Activated CD4-positive, alpha-beta memory T cell treated with anti-CD3 and anti-CD28 coated beads for 36 hours (primary cell): ENCODE results near the gene LATS2. TPM values are rescaled to one million over a fixed set of nuclear protein-coding genes. Genes with fewer than 3 reads are reported as not detected.
A peak's percentile ranks its signal among the peaks of the same experiment; 100 is the strongest.

Source experiments
- CTCF ChIA-PET: fragments of 350-600 bp; sonication (Branson Sonifier 250); formaldehyde crosslinking; loops from one replicate; lab custom pipeline; 2021; ENCODE audit warnings: antibody characterized with exemption, inconsistent platforms; lab: Charles Lee
- POLR2A ChIA-PET: fragments of 350-600 bp; sonication (Branson Sonifier 250); formaldehyde crosslinking; loops from one replicate; lab custom pipeline; 2021; ENCODE audit warnings: antibody characterized with exemption; lab: Charles Lee
- DNase-seq: peaks from one replicate; pipeline ENCODE4 v3.0.0-alpha.2; 2020
- H3K27ac Mint-ChIP-seq: one replicate; pipeline ENCODE4 v1.8.0; 2021; ENCODE audit warnings: mixed read lengths
- H3K27me3 Mint-ChIP-seq: one replicate; pipeline ENCODE4 v1.8.0; 2021; ENCODE audit warnings: mixed read lengths
- H3K36me3 Mint-ChIP-seq: one replicate; pipeline ENCODE4 v1.8.0; 2021; ENCODE audit warnings: mixed read lengths
- H3K4me1 Mint-ChIP-seq: one replicate; pipeline ENCODE4 v1.8.0; 2021; ENCODE audit warnings: low read depth, mixed read lengths
- H3K4me3 Mint-ChIP-seq: one replicate; pipeline ENCODE4 v1.8.0; 2021; ENCODE audit warnings: mild to moderate bottlenecking, mixed read lengths
- H3K9me3 Mint-ChIP-seq: one replicate; pipeline ENCODE4 v1.8.0; 2021; ENCODE audit warnings: mixed read lengths
- intact Hi-C: fragments of 100-400 bp; cut with micrococcal nuclease; formaldehyde crosslinking; loops from one replicate; pipeline ENCODE4 v1.15.1; 2023
- total RNA-seq, 2 experiments: library from RNA; stranded (reverse); gene quantifications; one replicate each; pipeline ENCODE4 v1.2.3, GENCODE V29; 2021

Gene LATS2
- total RNA-seq, 2 experiments from 2014 or later, result 4.0 to 6.8 TPM

DNA sequence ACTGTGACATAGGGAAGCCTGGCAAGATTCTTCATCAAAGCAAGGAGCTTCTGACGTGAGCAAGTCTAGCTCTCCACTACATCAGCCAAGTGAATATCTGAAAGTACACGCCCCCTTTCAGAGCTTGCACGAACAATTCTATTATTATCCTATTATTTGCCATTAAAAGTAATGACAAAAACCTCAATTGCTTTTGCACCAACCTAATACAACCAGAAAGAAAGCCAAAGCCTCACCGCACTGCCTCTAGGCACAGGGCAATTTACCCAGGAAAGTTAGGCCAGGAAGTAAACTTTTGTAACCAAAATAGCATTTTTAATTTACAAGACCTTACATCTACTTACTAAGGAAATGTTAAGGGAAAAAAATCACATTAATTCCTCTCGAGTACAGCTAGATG lies 41.2 kb downstream of the LATS2 start:
- CTCF ChIA-PET, result no interaction called here
- POLR2A ChIA-PET, result no interaction called here
- H3K27me3 Mint-ChIP-seq, result no peaks in the 10 kb centered on the region
- H3K36me3 Mint-ChIP-seq, result no peaks in the 10 kb centered on the region
- no peak for DNase-seq
- no peaks in the 10 kb centered on the region for H3K9me3 Mint-ChIP-seq
- intact Hi-C loops, result no loop called here
- no peak overlapping the region for H3K4me3 Mint-ChIP-seq
- H3K4me1 Mint-ChIP-seq, result peaks cover 19% of the 10 kb centered on the region
- H3K27ac Mint-ChIP-seq, result no peak overlapping the region

DNA sequence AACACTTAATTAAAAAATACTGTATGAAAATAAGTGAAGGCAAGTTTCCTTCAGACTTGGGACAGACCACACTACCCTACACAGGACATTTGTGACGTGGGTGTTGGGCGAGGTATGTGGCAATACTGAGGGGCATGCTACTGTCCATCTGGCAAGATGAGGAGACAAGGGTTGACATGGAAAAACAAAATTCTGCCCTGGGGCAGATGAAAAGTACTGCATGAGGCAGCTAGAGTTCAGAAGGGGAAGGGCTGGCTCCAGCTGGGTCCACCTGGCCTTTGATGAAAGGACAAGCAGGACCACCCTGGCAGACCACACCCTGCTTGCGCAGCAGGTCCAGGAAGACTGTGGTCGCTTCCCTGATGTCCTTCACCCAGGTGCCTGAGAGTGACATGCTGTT lies 43.2 kb downstream of the LATS2 start:
- Mint-ChIP-seq H3K36me3 (no peaks in the 10 kb centered on the region), H3K9me3 (no peaks in the 10 kb centered on the region), H3K27me3 (no peaks in the 10 kb centered on the region), H3K27ac (no peak overlapping the region), H3K4me3 (no peak overlapping the region), H3K4me1 (peaks cover 19% of the 10 kb centered on the region)
- ChIA-PET CTCF (interaction anchor here (1.0 kb wide), 1 partner anchor 75 kb away, joined by 3 read pairs; no protein-coding TSS in a partner anchor), POLR2A (interaction anchor here (0.8 to 1.0 kb wide), 2 partner anchors 41 to 43 kb away, joined by 3 read pairs; no protein-coding TSS in a partner anchor)
- intact Hi-C loops, result loop anchor here (10.0 kb wide), 1 partner anchor 47 kb away; the partner anchor contains the start of gene LATS2
- DNase-seq, result no peak

- Mint-ChIP-seq H3K27ac (peak overlapping the region; percentile 90), H3K9me3 (no peaks in the 10 kb centered on the region), H3K36me3 (no peaks in the 10 kb centered on the region), H3K4me1 (peaks cover 19% of the 10 kb centered on the region), H3K27me3 (no peaks in the 10 kb centered on the region), H3K4me3 (no peak overlapping the region)
- DNase-seq, result no peak
- POLR2A ChIA-PET, result interaction anchor here (0.6 kb wide), 1 partner anchor 125 kb away, joined by 4 read pairs; no protein-coding TSS in a partner anchor
- CTCF ChIA-PET, result no interaction called here
- intact Hi-C loops, result loop anchor here (10.0 kb wide), 1 partner anchor 48 kb away; the partner anchor contains the start of gene LATS2
Observed at GRCh38 chr13:21016487-21016886, 44.9 kb downstream of the LATS2 start.

- CTCF ChIA-PET, result no interaction called here
- POLR2A ChIA-PET, result no interaction called here
- Mint-ChIP-seq H3K4me1 (peaks cover 27% of the 10 kb centered on the region), H3K4me3 (no peak overlapping the region), H3K27ac (no peak overlapping the region), H3K27me3 (no peaks in the 10 kb centered on the region), H3K36me3 (no peaks in the 10 kb centered on the region), H3K9me3 (no peaks in the 10 kb centered on the region)
- intact Hi-C loops, result loop anchor here (10.0 kb wide), 1 partner anchor 50 kb away; the partner anchor contains the start of gene LATS2
- DNase-seq, result no peak
Observed at GRCh38 chr13:21015284-21015683, 46.1 kb downstream of the LATS2 start.

DNA sequence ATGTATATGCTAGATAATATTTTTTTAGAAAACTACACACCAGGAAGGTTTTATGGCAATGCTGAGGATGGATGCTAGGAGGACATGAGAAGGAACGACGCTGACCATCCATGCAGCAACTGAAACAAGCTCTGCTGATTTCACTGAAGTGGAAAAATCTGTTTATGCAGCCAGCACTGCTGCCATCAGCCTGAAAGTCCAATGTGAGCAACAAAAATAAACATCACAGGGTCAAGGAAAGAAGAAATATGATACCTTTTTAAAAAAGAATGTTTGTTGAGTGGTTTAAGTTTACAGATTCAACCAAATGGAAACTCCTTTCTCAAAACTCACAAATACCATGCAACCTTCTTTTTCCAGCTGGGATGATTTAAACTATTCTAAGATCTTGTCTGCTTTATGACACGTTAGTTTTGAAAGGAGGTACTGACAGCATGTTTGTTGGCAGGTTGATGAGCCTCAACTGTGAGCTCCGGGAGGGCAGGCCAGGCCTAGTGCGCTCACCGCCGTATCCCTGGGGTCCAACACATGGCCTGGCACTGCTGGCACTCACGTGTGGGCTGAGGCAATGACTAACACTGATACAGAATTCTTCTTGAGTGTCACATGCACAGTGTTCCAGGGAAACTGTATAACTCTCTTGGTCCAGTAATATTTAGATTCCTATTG lies 46.8 kb downstream of the LATS2 start:
- no peaks in the 10 kb centered on the region for H3K27me3 Mint-ChIP-seq
- DNase-seq, result no peak
- ChIA-PET CTCF (no interaction called here), POLR2A (no interaction called here)
- H3K27ac Mint-ChIP-seq, result no peak overlapping the region
- H3K4me3 Mint-ChIP-seq, result no peak overlapping the region
- intact Hi-C loops, result loop anchor here (10.0 kb wide), 1 partner anchor 50 kb away; the partner anchor contains the start of gene LATS2
- H3K36me3 Mint-ChIP-seq, result no peaks in the 10 kb centered on the region
- peaks cover 28% of the 10 kb centered on the region for H3K4me1 Mint-ChIP-seq
- H3K9me3 Mint-ChIP-seq, result no peaks in the 10 kb centered on the region

DNA sequence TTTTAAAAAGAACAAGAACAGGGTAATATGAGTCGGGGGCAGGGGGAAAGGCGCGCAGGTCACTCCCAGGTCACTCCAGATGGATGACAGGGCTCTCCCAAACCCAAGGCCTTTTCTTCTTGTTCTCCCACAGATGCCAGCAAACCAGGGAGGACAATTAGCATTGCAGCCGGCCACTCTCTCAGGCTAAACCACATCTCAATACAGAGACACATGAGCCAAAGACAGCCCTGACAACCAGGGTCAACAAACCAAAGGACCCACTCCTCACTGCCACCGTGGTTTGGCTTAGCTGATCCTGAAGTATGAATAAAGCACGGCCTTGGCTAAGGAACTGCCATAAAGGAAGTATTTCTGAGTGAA lies 47.3 kb downstream of the LATS2 start:
- Mint-ChIP-seq H3K4me3 (no peak overlapping the region), H3K27me3 (no peaks in the 10 kb centered on the region), H3K27ac (no peak overlapping the region), H3K9me3 (no peaks in the 10 kb centered on the region), H3K36me3 (no peaks in the 10 kb centered on the region), H3K4me1 (peaks cover 28% of the 10 kb centered on the region)
- ChIA-PET CTCF (no interaction called here), POLR2A (no interaction called here)
- intact Hi-C loops, result loop anchor here (10.0 kb wide), 1 partner anchor 51 kb away; the partner anchor contains the start of gene LATS2
- DNase-seq, result no peak

DNA sequence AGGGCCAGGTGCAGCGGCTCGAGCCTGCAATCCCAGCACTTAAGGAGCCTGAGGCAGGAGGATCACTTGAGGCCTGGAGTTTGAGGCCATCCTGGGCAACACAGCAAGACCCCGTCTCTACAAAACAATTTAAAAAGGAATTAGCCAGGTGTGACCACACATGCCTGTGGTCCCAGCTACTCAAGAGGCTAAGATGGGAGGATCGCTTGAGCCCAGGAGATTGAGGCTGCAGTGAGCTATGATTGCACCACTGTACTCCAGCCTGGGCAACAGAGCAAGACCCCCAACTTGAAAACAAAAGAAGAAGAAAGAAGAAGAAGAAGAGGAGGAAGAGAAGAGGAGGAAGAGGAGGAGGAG lies 47.7 kb downstream of the LATS2 start:
- H3K36me3 Mint-ChIP-seq, result no peaks in the 10 kb centered on the region
- no peak overlapping the region for H3K4me3 Mint-ChIP-seq
- intact Hi-C loops, result loop anchor here (10.0 kb wide), 1 partner anchor 51 kb away; the partner anchor contains the start of gene LATS2
- no peaks in the 10 kb centered on the region for H3K27me3 Mint-ChIP-seq
- H3K9me3 Mint-ChIP-seq, result no peaks in the 10 kb centered on the region
- ChIA-PET POLR2A (no interaction called here), CTCF (no interaction called here)
- no peak for DNase-seq
- peaks cover 28% of the 10 kb centered on the region for H3K4me1 Mint-ChIP-seq
- H3K27ac Mint-ChIP-seq, result no peak overlapping the region

DNA sequence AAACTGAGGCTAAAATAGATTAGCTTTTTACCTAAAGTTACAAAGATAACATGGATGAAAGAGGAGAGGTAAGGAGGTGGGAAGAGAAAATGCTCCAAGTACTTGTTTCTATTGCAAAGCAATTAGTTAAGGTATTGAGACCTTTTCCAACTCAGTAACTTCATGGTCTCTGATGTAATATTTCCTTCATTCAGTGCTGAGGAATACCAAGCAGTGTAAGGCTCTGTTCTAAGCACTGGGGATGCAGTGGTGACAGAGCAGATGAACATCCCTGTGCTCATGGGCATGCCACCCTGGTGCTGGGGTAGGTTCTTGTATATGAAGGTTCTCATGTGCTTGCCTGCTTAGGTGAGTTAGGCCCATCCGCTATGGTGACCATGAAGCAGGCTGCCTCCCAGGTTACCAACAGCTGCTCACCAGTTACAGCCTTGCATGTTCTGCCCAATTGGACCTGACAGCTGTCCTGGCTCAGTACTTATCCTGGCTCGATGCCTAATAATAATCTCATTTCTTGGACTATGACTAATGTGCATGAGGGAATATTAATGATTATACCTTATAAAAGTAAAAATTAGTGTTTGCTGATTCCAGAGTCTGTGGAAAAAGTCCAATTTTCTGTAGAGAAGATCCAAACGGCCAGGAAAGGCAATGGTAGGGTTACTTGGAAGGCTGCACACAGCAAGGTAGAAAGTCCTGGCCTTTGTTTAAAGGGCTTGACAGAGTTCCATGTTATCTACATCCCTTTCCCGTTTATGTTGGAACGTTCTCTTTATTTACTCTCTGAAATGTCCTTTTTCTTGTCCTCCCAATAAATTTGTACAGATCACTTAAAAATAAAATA lies 48.3 kb downstream of the LATS2 start:
- Mint-ChIP-seq H3K9me3 (no peaks in the 10 kb centered on the region), H3K4me3 (no peak overlapping the region), H3K36me3 (no peaks in the 10 kb centered on the region), H3K4me1 (peaks cover 25% of the 10 kb centered on the region), H3K27ac (no peak overlapping the region), H3K27me3 (no peaks in the 10 kb centered on the region)
- ChIA-PET POLR2A (no interaction called here), CTCF (no interaction called here)
- intact Hi-C loops, result loop anchor here (10.0 kb wide), 1 partner anchor 52 kb away; the partner anchor contains the start of gene LATS2
- DNase-seq, result no peak

DNA sequence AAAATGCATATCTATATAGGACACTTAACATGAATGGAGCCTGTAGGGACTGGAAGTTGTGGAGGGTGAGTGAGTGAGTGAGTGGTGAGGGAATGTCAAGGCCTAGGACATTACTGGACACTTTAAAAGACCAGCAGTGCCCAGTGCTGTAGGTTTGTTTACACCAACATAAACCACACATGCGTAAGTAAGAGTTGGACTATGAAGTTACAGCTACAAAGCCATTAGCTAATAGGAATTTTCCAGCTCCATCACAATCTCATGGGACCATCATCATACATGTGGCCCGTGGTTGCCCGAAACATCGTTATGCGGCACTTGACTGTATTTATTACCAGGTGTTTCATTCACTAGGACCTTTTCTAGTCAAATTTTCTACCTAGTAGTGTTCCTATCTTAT lies 49.2 kb downstream of the LATS2 start:
- ChIA-PET CTCF (no interaction called here), POLR2A (no interaction called here)
- intact Hi-C loops, result loop anchor here (10.0 kb wide), 1 partner anchor 53 kb away; the partner anchor contains the start of gene LATS2

DNA sequence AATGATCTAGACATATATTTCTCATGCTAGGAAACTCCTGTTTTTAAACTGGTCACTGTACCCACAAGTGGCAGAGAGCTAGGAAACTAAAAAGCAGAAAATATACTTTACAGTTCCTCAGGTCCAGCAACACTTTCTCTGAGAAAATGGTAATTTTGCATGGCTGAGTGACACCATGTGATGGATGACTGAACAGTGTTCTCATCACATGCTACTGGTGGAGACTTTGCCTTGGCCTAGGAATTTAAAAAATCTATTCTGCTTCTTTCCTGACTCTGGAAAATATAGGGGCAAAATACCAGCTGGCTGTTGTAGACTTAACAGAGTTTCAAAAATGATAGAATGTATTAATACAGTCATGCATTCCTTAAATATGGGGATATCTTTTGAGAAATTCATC lies 50.0 kb downstream of the LATS2 start:
- no peak overlapping the region for H3K27ac Mint-ChIP-seq
- no peaks in the 10 kb centered on the region for H3K9me3 Mint-ChIP-seq
- intact Hi-C loops, result loop anchor here (10.0 kb wide), 1 partner anchor 53 kb away; the partner anchor contains the start of gene LATS2
- no peak for DNase-seq
- peaks cover 9% of the 10 kb centered on the region for H3K4me1 Mint-ChIP-seq
- no peaks in the 10 kb centered on the region for H3K36me3 Mint-ChIP-seq
- H3K27me3 Mint-ChIP-seq, result no peaks in the 10 kb centered on the region
- H3K4me3 Mint-ChIP-seq, result no peak overlapping the region
- POLR2A ChIA-PET, result no interaction called here
- CTCF ChIA-PET, result no interaction called here

More for the DNA sequence above, 49.2 kb downstream of the LATS2 start:
- no peaks in the 10 kb centered on the region for H3K27me3 Mint-ChIP-seq
- no peaks in the 10 kb centered on the region for H3K36me3 Mint-ChIP-seq
- H3K9me3 Mint-ChIP-seq, result no peaks in the 10 kb centered on the region
- no peak overlapping the region for H3K4me3 Mint-ChIP-seq
- H3K27ac Mint-ChIP-seq, result no peak overlapping the region
- H3K4me1 Mint-ChIP-seq, result peaks cover 18% of the 10 kb centered on the region
- DNase-seq, result no peak

- no peak overlapping the region for H3K4me3 Mint-ChIP-seq
- no peaks in the 10 kb centered on the region for H3K9me3 Mint-ChIP-seq
- POLR2A ChIA-PET, result no interaction called here
- no peaks in the 10 kb centered on the region for H3K36me3 Mint-ChIP-seq
- CTCF ChIA-PET, result interaction anchor here (1.7 kb wide), 1 partner anchor 67 kb away, joined by 4 read pairs; no protein-coding TSS in a partner anchor
- intact Hi-C loops, result loop anchor here (10.0 kb wide), 1 partner anchor 54 kb away; the partner anchor contains the start of gene LATS2
- H3K27me3 Mint-ChIP-seq, result no peaks in the 10 kb centered on the region
- no peak overlapping the region for H3K27ac Mint-ChIP-seq
- H3K4me1 Mint-ChIP-seq, result peaks cover 9% of the 10 kb centered on the region
- no peak for DNase-seq
Observed at GRCh38 chr13:21010621-21011020, 50.8 kb downstream of the LATS2 start.

- no peak overlapping the region for H3K4me3 Mint-ChIP-seq
- H3K4me1 Mint-ChIP-seq, result peaks cover 9% of the 10 kb centered on the region
- POLR2A ChIA-PET, result interaction anchor here (0.7 kb wide), 1 partner anchor 40 kb away, joined by 3 read pairs; no protein-coding TSS in a partner anchor
- intact Hi-C loops, result no loop called here
- no peak overlapping the region for H3K27ac Mint-ChIP-seq
- CTCF ChIA-PET, result interaction anchor here (0.6 kb wide), 1 partner anchor 171 kb away, joined by 5 read pairs; no protein-coding TSS in a partner anchor
- no peak for DNase-seq
- H3K27me3 Mint-ChIP-seq, result no peaks in the 10 kb centered on the region
- H3K36me3 Mint-ChIP-seq, result no peaks in the 10 kb centered on the region
- H3K9me3 Mint-ChIP-seq, result no peaks in the 10 kb centered on the region
Observed at GRCh38 chr13:21009036-21009435, 52.4 kb downstream of the LATS2 start.
